Measurements from ENCODE around the gene IQCE. TPM values are rescaled to one million over a fixed set of nuclear protein-coding genes. Genes with fewer than 3 reads are reported as not detected.

The IQCE gene
- total RNA-seq, 6 experiments from 2014 or later: 3.7 to 7.0 (median 4.0) TPM

- DNase-seq (no peak), ATAC-seq (no peak)
- Histone ChIP-seq H3K27me3 (peaks cover 0 to 5% of the 10 kb centered on the region in 2 donors), H3K27ac (no peak overlapping the region), H3K4me3 (peak overlapping the region; percentile 34 to 53 (median 37)), H3K4me1 (peaks cover 0 to 6% (median 0%) of the 10 kb centered on the region in 4 donors), H3K9me3 (no peaks in the 10 kb centered on the region), H3K36me3 (no peaks in the 10 kb centered on the region)
- 0% methylated on average over 1 of the region's 37 CpGs for WGBS (ENCODE audit: insufficient coverage, low coverage, low lambda C conversion rate, missing lambda C conversion rate)
- TF ChIP-seq POLR2A (IDR thresholded peaks at IDR 0.05) (no peak), CTCF (IDR thresholded peaks at IDR 0.05) (no peak)
- intact Hi-C loops (cut with DNase I): no loop called here
Observed at GRCh38 chr7:2520131-2520760, 38.5 kb upstream of the IQCE start.

GRCh38 chr7:2520761-2521290, 38.0 kb upstream of the IQCE start:
- H3K27ac ChIP-seq: no peak overlapping the region
- H3K36me3 ChIP-seq: no peaks in the 10 kb centered on the region
- peak overlapping the region; percentile 34 to 53 (median 37) for H3K4me3 ChIP-seq
- H3K9me3 ChIP-seq: no peaks in the 10 kb centered on the region
- peaks cover 0 to 5% of the 10 kb centered on the region in 2 donors for H3K27me3 ChIP-seq
- no peak for ATAC-seq
- H3K4me1 ChIP-seq: peaks cover 0 to 6% (median 0%) of the 10 kb centered on the region in 4 donors
- 20% methylated on average over 2 of the region's 12 CpGs for WGBS (ENCODE audit: insufficient coverage, low coverage, low lambda C conversion rate, missing lambda C conversion rate)
- TF ChIP-seq POLR2A (IDR thresholded peaks at IDR 0.05) (no peak), CTCF (IDR thresholded peaks at IDR 0.05) (no peak)
- intact Hi-C loops (cut with DNase I): no loop called here
- DNase-seq: no peak

DNA sequence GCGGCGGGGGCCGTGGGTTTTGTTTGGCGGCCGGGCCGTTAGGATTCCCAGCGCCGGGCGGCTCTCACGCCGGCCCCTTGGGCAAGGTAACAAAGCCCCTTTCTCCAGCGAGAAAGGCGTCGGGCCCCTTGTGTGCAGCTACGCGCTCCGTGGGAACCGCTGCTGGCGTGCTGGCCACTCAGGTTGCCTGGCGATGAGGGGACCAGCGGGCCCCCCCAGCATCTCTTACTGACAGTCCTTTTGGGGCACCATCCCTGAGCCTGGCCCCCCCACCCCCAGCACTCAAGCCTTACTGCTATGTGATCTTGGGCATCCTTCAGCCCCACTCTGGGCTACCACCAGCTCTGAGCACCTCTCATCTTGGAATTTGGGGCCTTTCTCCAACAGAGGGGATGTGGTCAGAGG, 37.4 kb upstream of the IQCE start:
- TF ChIP-seq POLR2A (IDR thresholded peaks at IDR 0.05) (no peak), CTCF (IDR thresholded peaks at IDR 0.05) (no peak)
- no peaks in the 10 kb centered on the region for H3K36me3 ChIP-seq
- ATAC-seq (no peak), DNase-seq (no peak)
- H3K9me3 ChIP-seq: no peaks in the 10 kb centered on the region
- no peak overlapping the region for H3K27ac ChIP-seq
- peaks cover 0 to 6% (median 0%) of the 10 kb centered on the region in 4 donors for H3K4me1 ChIP-seq
- WGBS (ENCODE audit: insufficient coverage, low coverage, low lambda C conversion rate, missing lambda C conversion rate): 32% methylated on average over 5 of the region's 21 CpGs
- H3K27me3 ChIP-seq: peaks cover 0 to 5% of the 10 kb centered on the region in 2 donors
- intact Hi-C loops (cut with DNase I): no loop called here
- peak overlapping the region; percentile 23 to 53 (median 34) for H3K4me3 ChIP-seq

- intact Hi-C loops (cut with DNase I): no loop called here
Observed at GRCh38 chr7:2521952-2522591, 36.7 kb upstream of the IQCE start.

More at GRCh38 chr7:2521952-2522591, 36.7 kb upstream of the IQCE start:
- H3K4me1 ChIP-seq: peaks cover 0 to 6% (median 0%) of the 10 kb centered on the region in 4 donors
- DNase-seq: peak in 1 of 3 donors; percentile 53
- peak overlapping the region; percentile 0 to 53 (median 23) for H3K4me3 ChIP-seq
- no peak overlapping the region for H3K27ac ChIP-seq
- ATAC-seq: peak in 2 of 4 donors; percentile 4 to 12
- TF ChIP-seq POLR2A (IDR thresholded peaks at IDR 0.05): no peak
- TF ChIP-seq CTCF (IDR thresholded peaks at IDR 0.05): no peak
- no peaks in the 10 kb centered on the region for H3K9me3 ChIP-seq
- H3K36me3 ChIP-seq: no peaks in the 10 kb centered on the region
- 10% methylated on average over 6 of the region's 17 CpGs for WGBS (ENCODE audit: insufficient coverage, low coverage, low lambda C conversion rate, missing lambda C conversion rate)
- H3K27me3 ChIP-seq: peaks cover 0 to 5% of the 10 kb centered on the region in 2 donors
